ENCODE data around the gene SERPINB10.

- TF ChIP-seq EZH2 (IDR thresholded peaks at IDR 0.05; ENCODE audit: low read depth) (no peak), CTCF (conservative IDR thresholded peaks at IDR 0.05) (no peak)
Observed at GRCh38 chr18:63906056-63906455, 1.7 kb upstream of the SERPINB10 start.
